Thymus (tissue), 14 donors: ENCODE data around the gene ZNF789. TPM values are rescaled to one million over a fixed set of nuclear protein-coding genes. Genes with fewer than 3 reads are reported as not detected.
A peak's percentile ranks its signal among the peaks of the same experiment; 100 is the strongest.
"Not testable (repeated sequence)": the region's sequence is repeated elsewhere in the genome, so short reads cannot be mapped to it uniquely, and the experiment has no call there.

ENCODE experiments used
- DNase-seq, 9 donors: peaks; one replicate each; pipeline ENCODE4 v3.0.0-alpha.2; 2013; ENCODE audit warnings: low spot score in 9 of 9, low read depth in 6 of 9, missing footprints in 1 of 9
- H3K27ac ChIP-seq, 2 donors: one replicate each; pipeline ENCODE4 v1.5.1; 2013; ENCODE audit warnings: control low read depth in 1 of 2, low read depth in 1 of 2, low read length in 1 of 2, mild to moderate bottlenecking in 1 of 2, moderate library complexity in 1 of 2
- H3K27me3 ChIP-seq, 2 donors: one replicate each; pipeline ENCODE4 v1.5.1; 2013; ENCODE audit warnings: low read length in 1 of 2; ENCODE audit not compliant: control insufficient read depth in 2 of 2, insufficient read depth in 1 of 2
- H3K36me3 ChIP-seq, 2 donors: one replicate each; pipeline ENCODE4 v1.5.1; 2013; ENCODE audit warnings: low read length in 1 of 2, mild to moderate bottlenecking in 1 of 2, moderate library complexity in 1 of 2; ENCODE audit not compliant: control insufficient read depth in 2 of 2, insufficient read depth in 2 of 2
- H3K4me1 ChIP-seq, 2 donors: one replicate each; pipeline ENCODE4 v1.5.1; 2013; ENCODE audit warnings: low read length in 2 of 2; ENCODE audit not compliant: control insufficient read depth in 2 of 2, insufficient read depth in 2 of 2
- H3K4me3 ChIP-seq, 2 donors: one replicate each; pipeline ENCODE4 v1.5.1; 2013; ENCODE audit warnings: low read length in 2 of 2, control low read depth in 1 of 2, mild to moderate bottlenecking in 1 of 2
- H3K9me3 ChIP-seq, 2 donors: one replicate each; pipeline ENCODE4 v1.5.1; 2013; ENCODE audit warnings: low read length in 1 of 2, mild to moderate bottlenecking in 1 of 2; ENCODE audit not compliant: control insufficient read depth in 2 of 2, insufficient read depth in 1 of 2
- WGBS: extraction: QIAGEN DNeasy Blood & Tissue Kit; methylation state at CpG from one replicate; pipeline ENCODE4 v1.1.7; 2013; 5-methylcytosine and 5-hydroxymethylcytosine counted together
- long read RNA-seq, 10 donors: transcript quantifications; one replicate each; lab custom pipeline, GENCODE V29; 2026
- polyA plus RNA-seq: library from polyadenylated mRNA; stranded (reverse); fragments of 200-250 nt; gene quantifications from one replicate; pipeline ENCODE4 v1.2.3, GENCODE V29; 2013
- total RNA-seq: library from RNA; stranded (reverse); fragments of 120-200 nt; gene quantifications from one replicate; pipeline ENCODE4 v1.2.4, GENCODE V29; 2013
- donor health status: healthy.

Gene ZNF789
- total RNA-seq (10.3 TPM), polyA plus RNA-seq (23.0 TPM)
- long read RNA-seq, donor 1, partial matches to known transcripts: 0 of 2 reads
- long read RNA-seq, donor 1, other reads (novel, unspliced or antisense): 0 of 2 reads
- long read RNA-seq, donor 2: 0 reads
- long read RNA-seq, donor 3, full-length matches to known transcripts: 7 of 7 reads
- long read RNA-seq, donor 3, partial matches to known transcripts: 0 of 7 reads
- long read RNA-seq, donor 3, other reads (novel, unspliced or antisense): 0 of 7 reads
- long read RNA-seq, donor 4, partial matches to known transcripts: 7 of 11 reads
- long read RNA-seq, donor 4, other reads (novel, unspliced or antisense): 0 of 11 reads
- long read RNA-seq, donor 5, partial matches to known transcripts: 0 of 7 reads
- long read RNA-seq, donor 5, other reads (novel, unspliced or antisense): 0 of 7 reads
- long read RNA-seq, donor 6, partial matches to known transcripts: 12 of 20 reads
- long read RNA-seq, donor 6, other reads (novel, unspliced or antisense): 5 of 20 reads
- long read RNA-seq, donor 7, partial matches to known transcripts: 0 of 2 reads
- long read RNA-seq, donor 7, other reads (novel, unspliced or antisense): 0 of 2 reads
- long read RNA-seq, donor 8, partial matches to known transcripts: 0 of 1 reads
- long read RNA-seq, donor 8, other reads (novel, unspliced or antisense): 0 of 1 reads
- long read RNA-seq, donor 9, partial matches to known transcripts: 0 of 2 reads
- long read RNA-seq, donor 9, other reads (novel, unspliced or antisense): 0 of 2 reads
- long read RNA-seq, donor 10, partial matches to known transcripts: 5 of 7 reads
- long read RNA-seq, donor 10, other reads (novel, unspliced or antisense): 0 of 7 reads

DNA sequence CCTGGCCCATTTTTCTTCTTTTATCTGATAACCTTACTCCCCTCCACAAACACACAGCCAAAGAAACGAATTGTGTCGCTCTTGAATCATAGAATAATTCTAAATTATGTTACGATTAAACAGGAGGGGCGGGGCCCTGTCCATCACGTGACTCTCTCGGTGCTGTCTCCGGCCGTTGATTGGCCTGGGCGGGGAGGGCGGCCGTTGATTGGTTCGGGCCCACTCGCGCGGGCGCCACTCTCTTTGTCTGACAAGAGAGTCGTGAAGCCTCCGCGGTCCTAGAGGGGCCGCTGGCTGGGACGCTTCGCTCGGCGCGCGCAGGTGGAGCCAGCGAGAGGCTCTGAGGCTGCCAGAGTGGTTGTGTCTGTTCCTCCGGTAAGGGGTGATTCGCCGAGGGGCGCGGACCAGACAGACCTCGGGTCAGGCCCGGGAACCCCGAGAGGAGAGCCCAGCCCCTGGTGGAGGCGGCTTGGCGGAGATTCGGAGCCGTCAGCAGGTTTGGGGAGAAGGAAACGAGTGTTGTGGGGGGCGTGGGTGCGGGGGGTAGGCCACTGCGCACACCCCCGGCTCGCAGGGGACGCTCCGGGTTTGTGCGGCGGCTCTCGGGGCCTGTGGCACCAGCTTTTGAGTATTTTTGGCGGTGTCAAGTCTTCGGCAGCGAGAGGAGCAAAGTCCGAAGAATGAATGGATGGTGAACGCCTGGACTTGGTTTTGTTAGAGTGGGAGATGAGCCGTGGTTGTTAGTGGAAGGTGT lies at the start of gene ZNF789:
Gene ZNF789, plus strand, starts transcription at position 330 of the 754 bp plus-strand sequence. CDS start 3,567 bp downstream, outside the sequence.
- peaks cover 5 to 13% of the 10 kb centered on the region in 2 donors for H3K4me1 ChIP-seq
- peaks cover 4 to 23% of the 10 kb centered on the region in 2 donors for H3K27me3 ChIP-seq
- H3K4me3 ChIP-seq: peak within 1 kb of the TSS; percentile 73 to 88
- under 1% methylated on average over 56 of the region's 56 CpGs for WGBS
- peak within 1 kb of the TSS; percentile 81 to 92 for H3K27ac ChIP-seq
- peaks cover 4 to 8% of the 10 kb centered on the region in 2 donors for H3K36me3 ChIP-seq
- peak; percentile 82 to 98 (median 95) for DNase-seq
- H3K9me3 ChIP-seq: no peaks in the 10 kb centered on the region

DNA sequence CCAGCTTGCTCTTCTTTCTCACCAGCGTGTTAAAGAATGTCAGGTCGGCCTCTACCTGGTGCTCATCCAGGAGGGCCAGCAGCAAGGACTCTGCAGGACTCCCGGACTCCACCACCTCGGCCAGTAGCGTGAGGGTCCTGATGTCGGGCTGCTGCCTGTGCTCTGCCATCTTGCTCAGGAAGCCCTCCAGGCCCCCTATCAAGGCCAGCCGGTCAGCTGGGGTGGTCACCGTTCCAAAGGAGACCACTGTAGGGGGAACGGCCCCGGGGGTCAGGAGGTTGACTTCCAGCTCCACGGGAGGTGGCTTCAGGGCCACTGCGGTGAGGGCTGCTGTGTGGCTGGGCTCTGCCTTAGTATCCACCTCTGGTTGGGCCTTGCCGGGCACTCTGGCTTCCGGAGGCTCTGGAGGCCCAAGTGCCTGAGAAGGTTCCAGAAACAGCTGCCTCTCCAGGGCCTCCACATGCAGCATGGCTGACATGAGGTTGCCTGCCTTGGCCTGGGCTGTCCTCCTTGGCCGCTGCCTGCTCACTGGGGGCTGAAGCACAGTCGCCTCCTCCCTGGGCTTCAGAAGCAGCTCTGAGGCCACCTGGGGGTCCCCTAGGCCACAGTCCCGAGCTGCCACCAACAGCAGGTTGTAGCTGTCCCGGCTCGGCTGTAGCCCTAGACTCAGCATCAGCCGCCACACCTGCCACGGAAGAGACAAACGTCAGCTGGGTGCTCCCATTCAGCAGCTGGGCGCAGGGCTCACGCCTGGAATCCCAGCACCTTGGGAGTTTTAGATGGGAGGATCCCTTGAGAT lies 47.6 kb upstream of the ZNF789 start:
- H3K4me1 ChIP-seq: no peaks in the 10 kb centered on the region
- H3K27ac ChIP-seq: no peak overlapping the region
- H3K4me3 ChIP-seq: no peak overlapping the region
- H3K9me3 ChIP-seq: no peaks in the 10 kb centered on the region
- no peaks in the 10 kb centered on the region for H3K27me3 ChIP-seq
- DNase-seq: no peak
- WGBS: 94% methylated on average over 24 of the region's 24 CpGs
- H3K36me3 ChIP-seq: peaks cover 45 to 49% of the 10 kb centered on the region in 2 donors

DNA sequence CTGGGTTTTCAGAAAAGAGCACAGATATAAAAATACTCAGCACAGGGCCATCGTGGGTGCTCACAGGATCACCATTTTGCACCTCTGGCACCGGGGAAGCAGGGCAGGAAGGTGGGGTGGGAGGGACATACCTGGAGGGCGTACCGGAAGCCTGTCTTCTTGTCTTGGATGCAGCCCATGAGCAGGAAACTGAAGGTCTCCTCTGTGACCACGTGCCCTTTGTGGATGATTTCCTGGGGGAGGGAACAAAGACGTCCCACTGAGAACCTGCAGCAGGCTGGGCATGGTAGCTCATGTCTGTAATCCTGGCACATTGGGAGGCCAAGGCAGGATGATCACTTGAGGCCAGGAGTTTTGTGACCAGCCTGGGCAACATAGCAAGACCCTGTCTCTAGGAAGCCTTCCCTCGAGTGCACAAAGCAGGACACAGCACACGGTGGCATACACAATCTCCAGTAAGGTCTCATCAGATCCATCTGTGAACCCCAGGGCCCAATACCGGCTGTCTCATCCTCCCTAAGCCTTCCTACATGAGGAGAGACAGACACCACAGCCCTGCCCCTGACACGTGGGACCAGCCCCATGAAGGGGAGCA lies 43.6 kb upstream of the ZNF789 start:
- WGBS: 84% methylated on average over 10 of the region's 10 CpGs
- DNase-seq: no peak
- no peak overlapping the region for H3K27ac ChIP-seq
- no peaks in the 10 kb centered on the region for H3K27me3 ChIP-seq
- peaks cover 34 to 49% of the 10 kb centered on the region in 2 donors for H3K36me3 ChIP-seq
- H3K9me3 ChIP-seq: no peaks in the 10 kb centered on the region
- no peak overlapping the region for H3K4me3 ChIP-seq
- H3K4me1 ChIP-seq: no peaks in the 10 kb centered on the region

- Histone ChIP-seq H3K36me3 (peaks cover 31 to 46% of the 10 kb centered on the region in 2 donors), H3K27me3 (no peaks in the 10 kb centered on the region), H3K9me3 (no peaks in the 10 kb centered on the region), H3K4me3 (no peak overlapping the region), H3K27ac (no peak overlapping the region), H3K4me1 (no peaks in the 10 kb centered on the region)
- no peak for DNase-seq
- WGBS: 98% methylated on average over 8 of the region's 8 CpGs
Observed at GRCh38 chr7:99429756-99430155, 42.9 kb upstream of the ZNF789 start.

DNA sequence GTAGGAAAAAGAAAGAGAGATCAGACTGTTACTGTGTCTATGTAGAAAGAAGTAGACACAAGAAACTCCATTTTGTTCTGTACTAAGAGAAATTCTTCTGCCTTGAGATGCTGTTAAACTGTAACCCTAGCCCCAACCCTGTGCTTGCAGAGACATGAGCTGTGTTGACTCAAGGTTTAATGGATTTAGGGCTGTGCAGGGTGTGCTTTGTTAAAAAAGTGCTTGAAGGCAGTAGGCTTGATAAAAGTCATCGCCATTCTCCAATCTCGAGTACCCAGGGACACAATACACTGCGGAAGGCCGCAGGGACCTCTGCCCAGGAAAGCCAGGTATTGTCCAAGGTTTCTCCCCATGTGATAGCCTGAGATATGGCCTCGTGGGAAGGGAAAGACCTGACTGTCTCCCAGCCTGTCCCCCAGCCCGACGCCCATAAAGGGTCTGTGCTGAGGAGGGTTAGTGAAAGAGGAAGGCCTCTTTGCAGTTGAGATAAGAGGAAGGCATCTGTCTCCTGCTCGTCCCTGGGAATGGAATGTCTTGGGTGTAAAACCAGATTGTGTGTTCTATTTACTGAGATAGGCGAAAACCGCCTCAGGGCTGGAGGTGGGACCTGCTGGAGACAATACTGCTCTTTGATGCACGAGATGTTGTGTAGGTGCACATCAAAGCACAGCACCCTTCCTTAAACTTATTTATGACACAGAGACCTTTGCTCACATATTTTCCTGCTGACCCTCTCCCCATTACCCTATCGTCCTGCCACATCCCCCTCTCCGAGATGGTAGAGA lies 40.7 kb upstream of the ZNF789 start:
- not testable (repeated sequence) for H3K9me3 ChIP-seq, H3K4me1 ChIP-seq, H3K27ac ChIP-seq, H3K27me3 ChIP-seq, H3K4me3 ChIP-seq, DNase-seq
- H3K36me3 ChIP-seq: peaks cover 28 to 42% of the 10 kb centered on the region in 2 donors
- WGBS: 96% methylated on average over 13 of the region's 13 CpGs

GRCh38 chr7:99433158-99433557 lies 39.5 kb upstream of the ZNF789 start:
- H3K4me3 ChIP-seq: no peak overlapping the region
- H3K27ac ChIP-seq: no peak overlapping the region
- DNase-seq: no peak
- WGBS: 96% methylated on average over 9 of the region's 9 CpGs
- no peaks in the 10 kb centered on the region for H3K9me3 ChIP-seq
- no peaks in the 10 kb centered on the region for H3K27me3 ChIP-seq
- peaks cover 6 to 7% of the 10 kb centered on the region in 2 donors for H3K4me1 ChIP-seq
- H3K36me3 ChIP-seq: peaks cover 28 to 42% of the 10 kb centered on the region in 2 donors

GRCh38 chr7:99437946-99438572 lies 34.6 kb upstream of the ZNF789 start:
- WGBS: 25% methylated on average over 20 of the region's 20 CpGs

More at GRCh38 chr7:99437946-99438572, 34.6 kb upstream of the ZNF789 start:
- peaks cover 8 to 11% of the 10 kb centered on the region in 2 donors for H3K36me3 ChIP-seq
- H3K4me1 ChIP-seq: peaks cover 14 to 18% of the 10 kb centered on the region in 2 donors
- H3K27me3 ChIP-seq: no peaks in the 10 kb centered on the region
- DNase-seq: no peak
- no peaks in the 10 kb centered on the region for H3K9me3 ChIP-seq
- H3K27ac ChIP-seq: peak overlapping the region in 1 of 2 donors; percentile 61
- peak overlapping the region; percentile 64 to 85 for H3K4me3 ChIP-seq
